GM23338 (cell line): ENCODE measurements around the gene MEF2A.

Experiments used
- EZH2 ChIP-seq: fragments of 200-600 bp; sonication (generic); IDR thresholded peaks from one replicate; pipeline ENCODE4 v1.8.0; 2017; ENCODE audit warnings: antibody characterized with exemption, mild to moderate bottlenecking, low read depth; ENCODE audit not compliant: unreplicated experiment
- EZH2phosphoT487 ChIP-seq: fragments of 200-600 bp; sonication (generic); IDR thresholded peaks from one replicate; pipeline ENCODE4 v1.8.1; 2018; ENCODE audit warnings: antibody characterized with exemption; ENCODE audit not compliant: unreplicated experiment
- JUNB ChIP-seq: IDR thresholded peaks from one replicate; pipeline ENCODE4 v1.6.1; 2016; ENCODE audit warnings: antibody characterized with exemption; ENCODE audit not compliant: unreplicated experiment
- NANOG ChIP-seq: IDR thresholded peaks from 2 replicates; pipeline ENCODE4 v1.6.1; 2016; ENCODE audit warnings: antibody characterized with exemption, borderline replicate concordance
- POLR2AphosphoS5 ChIP-seq: IDR thresholded peaks from 2 replicates; pipeline ENCODE4 v1.6.1; 2016; ENCODE audit warnings: antibody characterized with exemption, low read depth
- STAT1 ChIP-seq: IDR thresholded peaks from one replicate; pipeline ENCODE4 v1.6.1; 2016; ENCODE audit warnings: antibody characterized with exemption; ENCODE audit not compliant: unreplicated experiment
- ZNF114 ChIP-seq: fragments of 250-450 bp; sonication (Bioruptor Pico); IDR thresholded peaks from 2 replicates; pipeline ENCODE4 v1.5.0; 2020; ENCODE audit warnings: mild to moderate bottlenecking, moderate library complexity
- TF ChIP-seq, protein P1 (sequence below), 2 experiments: fragments of 200-600 bp in 1 of 2; sonication (generic) in 1 of 2; conservative IDR thresholded peaks; 2 replicates each; pipeline versions ENCODE4 v1.5.1 to v1.6.1; 2016 to 2017; ENCODE audit warnings: antibody characterized with exemption in 2 of 2, low read depth in 2 of 2, mild to moderate bottlenecking in 2 of 2, moderate library complexity in 1 of 2
- TF ChIP-seq, protein P2 (sequence below): IDR thresholded peaks from one replicate; pipeline ENCODE4 v1.6.1; 2018; ENCODE audit warnings: antibody characterized with exemption; ENCODE audit not compliant: unreplicated experiment
- TF ChIP-seq, protein P3 (sequence below): IDR thresholded peaks from 2 replicates; pipeline ENCODE4 v1.6.1; 2016; ENCODE audit warnings: antibody characterized with exemption

DNA sequence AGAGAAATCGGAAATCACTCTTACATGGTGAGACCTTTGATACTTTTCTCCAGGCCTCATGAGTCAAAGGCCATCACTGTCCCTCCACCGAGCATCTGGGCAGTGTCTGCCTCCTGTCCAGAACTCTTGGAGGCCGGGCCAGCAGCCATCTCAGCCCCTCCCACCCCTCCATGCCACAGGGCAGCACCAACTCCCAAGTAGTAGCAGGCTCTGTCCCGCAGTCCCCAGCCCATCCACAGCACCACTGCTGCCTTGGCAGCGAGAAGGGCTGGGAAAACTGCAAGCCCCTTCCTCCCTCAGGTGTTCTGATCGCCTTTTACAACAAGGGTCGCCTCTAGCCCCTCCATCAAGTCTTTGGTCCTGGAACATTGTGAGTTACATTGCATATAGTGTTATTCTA is 161.9 kb downstream of the MEF2A start:
- TF ChIP-seq POLR2AphosphoS5 (no peak), NANOG (no peak), EZH2phosphoT487 (no peak), STAT1 (no peak), JUNB (no peak), EZH2 (no peak), ZNF114 (no peak)
- TF ChIP-seq, protein P1, sequence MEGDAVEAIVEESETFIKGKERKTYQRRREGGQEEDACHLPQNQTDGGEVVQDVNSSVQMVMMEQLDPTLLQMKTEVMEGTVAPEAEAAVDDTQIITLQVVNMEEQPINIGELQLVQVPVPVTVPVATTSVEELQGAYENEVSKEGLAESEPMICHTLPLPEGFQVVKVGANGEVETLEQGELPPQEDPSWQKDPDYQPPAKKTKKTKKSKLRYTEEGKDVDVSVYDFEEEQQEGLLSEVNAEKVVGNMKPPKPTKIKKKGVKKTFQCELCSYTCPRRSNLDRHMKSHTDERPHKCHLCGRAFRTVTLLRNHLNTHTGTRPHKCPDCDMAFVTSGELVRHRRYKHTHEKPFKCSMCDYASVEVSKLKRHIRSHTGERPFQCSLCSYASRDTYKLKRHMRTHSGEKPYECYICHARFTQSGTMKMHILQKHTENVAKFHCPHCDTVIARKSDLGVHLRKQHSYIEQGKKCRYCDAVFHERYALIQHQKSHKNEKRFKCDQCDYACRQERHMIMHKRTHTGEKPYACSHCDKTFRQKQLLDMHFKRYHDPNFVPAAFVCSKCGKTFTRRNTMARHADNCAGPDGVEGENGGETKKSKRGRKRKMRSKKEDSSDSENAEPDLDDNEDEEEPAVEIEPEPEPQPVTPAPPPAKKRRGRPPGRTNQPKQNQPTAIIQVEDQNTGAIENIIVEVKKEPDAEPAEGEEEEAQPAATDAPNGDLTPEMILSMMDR (conservative IDR thresholded peaks at IDR 0.05; ENCODE audit: low read depth in 2 of 2): no peak
- TF ChIP-seq, protein P2, sequence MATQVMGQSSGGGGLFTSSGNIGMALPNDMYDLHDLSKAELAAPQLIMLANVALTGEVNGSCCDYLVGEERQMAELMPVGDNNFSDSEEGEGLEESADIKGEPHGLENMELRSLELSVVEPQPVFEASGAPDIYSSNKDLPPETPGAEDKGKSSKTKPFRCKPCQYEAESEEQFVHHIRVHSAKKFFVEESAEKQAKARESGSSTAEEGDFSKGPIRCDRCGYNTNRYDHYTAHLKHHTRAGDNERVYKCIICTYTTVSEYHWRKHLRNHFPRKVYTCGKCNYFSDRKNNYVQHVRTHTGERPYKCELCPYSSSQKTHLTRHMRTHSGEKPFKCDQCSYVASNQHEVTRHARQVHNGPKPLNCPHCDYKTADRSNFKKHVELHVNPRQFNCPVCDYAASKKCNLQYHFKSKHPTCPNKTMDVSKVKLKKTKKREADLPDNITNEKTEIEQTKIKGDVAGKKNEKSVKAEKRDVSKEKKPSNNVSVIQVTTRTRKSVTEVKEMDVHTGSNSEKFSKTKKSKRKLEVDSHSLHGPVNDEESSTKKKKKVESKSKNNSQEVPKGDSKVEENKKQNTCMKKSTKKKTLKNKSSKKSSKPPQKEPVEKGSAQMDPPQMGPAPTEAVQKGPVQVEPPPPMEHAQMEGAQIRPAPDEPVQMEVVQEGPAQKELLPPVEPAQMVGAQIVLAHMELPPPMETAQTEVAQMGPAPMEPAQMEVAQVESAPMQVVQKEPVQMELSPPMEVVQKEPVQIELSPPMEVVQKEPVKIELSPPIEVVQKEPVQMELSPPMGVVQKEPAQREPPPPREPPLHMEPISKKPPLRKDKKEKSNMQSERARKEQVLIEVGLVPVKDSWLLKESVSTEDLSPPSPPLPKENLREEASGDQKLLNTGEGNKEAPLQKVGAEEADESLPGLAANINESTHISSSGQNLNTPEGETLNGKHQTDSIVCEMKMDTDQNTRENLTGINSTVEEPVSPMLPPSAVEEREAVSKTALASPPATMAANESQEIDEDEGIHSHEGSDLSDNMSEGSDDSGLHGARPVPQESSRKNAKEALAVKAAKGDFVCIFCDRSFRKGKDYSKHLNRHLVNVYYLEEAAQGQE: no peak
- TF ChIP-seq, protein P3, sequence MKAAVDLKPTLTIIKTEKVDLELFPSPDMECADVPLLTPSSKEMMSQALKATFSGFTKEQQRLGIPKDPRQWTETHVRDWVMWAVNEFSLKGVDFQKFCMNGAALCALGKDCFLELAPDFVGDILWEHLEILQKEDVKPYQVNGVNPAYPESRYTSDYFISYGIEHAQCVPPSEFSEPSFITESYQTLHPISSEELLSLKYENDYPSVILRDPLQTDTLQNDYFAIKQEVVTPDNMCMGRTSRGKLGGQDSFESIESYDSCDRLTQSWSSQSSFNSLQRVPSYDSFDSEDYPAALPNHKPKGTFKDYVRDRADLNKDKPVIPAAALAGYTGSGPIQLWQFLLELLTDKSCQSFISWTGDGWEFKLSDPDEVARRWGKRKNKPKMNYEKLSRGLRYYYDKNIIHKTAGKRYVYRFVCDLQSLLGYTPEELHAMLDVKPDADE: no peak
